ENCODE data around the gene ZNF501.

The ZNF501 gene

DNA sequence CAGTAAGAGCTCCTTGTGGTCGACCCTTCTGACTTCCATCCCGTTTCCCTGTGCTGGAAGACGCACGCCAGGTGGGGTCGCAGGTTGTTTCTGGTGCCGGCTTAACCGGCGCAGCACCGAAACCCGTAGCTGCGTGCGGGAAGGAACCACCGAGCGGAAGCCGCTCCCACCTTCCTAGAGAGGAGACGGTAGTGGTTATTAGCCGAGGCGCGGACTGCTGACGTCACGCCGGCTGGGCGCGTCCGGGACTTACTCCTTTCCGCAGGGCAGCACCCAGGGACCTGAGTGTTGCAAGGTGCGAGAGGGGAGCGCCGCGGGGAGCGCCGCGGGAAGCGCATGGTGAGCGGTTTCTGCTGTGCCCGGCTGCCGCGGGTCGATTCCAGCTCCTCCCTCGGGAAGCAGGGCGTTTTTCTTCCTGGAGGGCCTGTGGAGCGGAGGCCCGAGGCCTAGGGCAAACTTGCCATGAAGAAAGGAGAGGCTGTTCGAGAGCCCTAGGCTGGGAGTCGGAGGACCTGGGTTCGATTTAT is at the start of gene ZNF501:
Gene ZNF501, plus strand, starts transcription at position 252 of the 527 bp plus-strand sequence. CDS start 4,787 bp downstream, outside the sequence.
- DNase-seq (ENCODE audit: low read depth) = peak; percentile 88

- peak; percentile 16 for DNase-seq (ENCODE audit: low read depth)
Observed at GRCh38 chr3:44680921-44681455, 48.4 kb upstream of the ZNF501 start.

DNA sequence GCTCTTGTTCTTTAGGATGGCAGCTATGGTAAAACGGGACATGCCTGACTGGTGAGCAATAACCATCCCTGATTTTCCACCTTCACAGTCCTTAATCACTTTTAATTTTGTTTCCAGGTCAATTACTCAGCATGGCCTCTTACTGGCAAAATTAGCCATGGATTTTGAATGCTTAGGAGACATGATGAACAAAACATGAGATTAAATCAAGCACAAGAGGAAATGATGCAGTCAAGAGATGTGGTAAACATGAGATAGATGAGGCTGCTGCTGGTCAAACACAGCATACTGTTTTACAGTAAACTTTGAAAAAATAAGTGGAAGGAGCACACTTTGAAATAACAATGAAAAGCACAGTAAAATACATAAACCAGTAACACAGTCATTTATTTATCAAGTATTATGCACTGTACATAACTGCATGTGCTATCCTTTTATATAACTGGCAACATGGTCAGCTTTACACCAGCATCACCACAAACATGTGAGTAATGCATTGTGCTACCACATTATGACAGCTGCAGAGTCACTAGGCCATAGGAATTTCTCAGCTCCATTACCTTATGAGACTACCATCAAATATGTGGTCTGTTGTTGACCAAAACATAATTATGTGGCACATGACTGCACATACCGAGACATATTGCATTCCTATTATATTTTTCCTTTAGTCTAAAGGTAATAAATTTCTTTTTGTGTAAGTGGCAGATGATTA is 47.1 kb upstream of the ZNF501 start:
- peak; percentile 82 for DNase-seq (ENCODE audit: low read depth)

- peak; percentile 41 for DNase-seq (ENCODE audit: low read depth)
Observed at GRCh38 chr3:44685128-44685800, 44.2 kb upstream of the ZNF501 start.

GRCh38 chr3:44687898-44688297 is 41.5 kb upstream of the ZNF501 start:
- DNase-seq (ENCODE audit: low read depth) = no peak

GRCh38 chr3:44712455-44713075 is 16.9 kb upstream of the ZNF501 start, which contains the start of gene ZNF502:
Gene ZNF502 (plus strand): TSS chr3:44712660. CDS start chr3:44720262, 7,602 bp downstream.
- DNase-seq (ENCODE audit: low read depth) = peak; percentile 82

DNA sequence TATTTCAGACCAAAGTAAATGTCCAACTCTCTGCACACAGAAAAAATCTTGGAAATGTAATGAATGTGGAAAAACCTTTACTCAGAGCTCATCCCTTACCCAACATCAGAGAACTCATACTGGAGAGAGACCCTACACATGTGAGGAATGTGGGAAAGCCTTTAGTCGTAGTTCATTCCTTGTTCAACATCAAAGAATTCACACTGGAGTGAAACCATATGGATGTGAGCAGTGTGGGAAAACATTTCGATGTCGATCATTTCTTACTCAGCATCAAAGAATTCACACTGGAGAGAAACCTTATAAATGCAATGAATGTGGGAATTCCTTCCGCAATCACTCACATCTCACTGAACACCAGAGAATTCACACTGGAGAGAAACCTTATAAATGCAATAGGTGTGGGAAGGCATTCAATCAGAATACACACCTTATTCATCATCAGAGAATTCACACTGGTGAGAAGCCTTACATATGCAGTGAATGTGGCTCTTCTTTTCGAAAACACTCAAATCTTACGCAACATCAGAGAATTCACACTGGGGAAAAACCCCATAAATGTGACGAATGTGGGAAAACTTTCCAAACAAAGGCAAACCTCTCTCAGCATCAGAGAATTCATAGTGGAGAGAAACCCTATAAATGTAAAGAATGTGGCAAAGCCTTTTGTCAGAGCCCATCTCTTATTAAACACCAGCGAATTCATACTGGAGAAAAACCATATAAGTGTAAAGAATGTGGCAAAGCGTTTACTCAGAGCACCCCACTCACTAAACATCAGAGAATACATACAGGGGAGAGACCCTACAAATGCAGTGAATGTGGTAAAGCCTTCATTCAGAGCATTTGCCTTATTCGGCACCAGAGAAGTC is 8.0 kb upstream of the ZNF501 start:
- peak; percentile 20 for DNase-seq (ENCODE audit: low read depth)

DNA sequence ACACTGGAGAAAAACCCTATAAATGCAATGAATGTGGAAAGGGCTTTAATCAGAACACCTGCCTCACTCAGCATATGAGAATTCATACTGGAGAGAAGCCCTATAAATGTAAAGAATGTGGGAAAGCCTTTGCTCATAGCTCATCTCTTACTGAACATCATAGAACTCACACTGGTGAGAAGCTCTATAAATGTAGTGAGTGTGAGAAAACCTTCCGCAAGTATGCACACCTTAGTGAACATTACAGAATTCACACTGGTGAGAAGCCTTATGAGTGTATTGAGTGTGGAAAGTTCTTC is 7.4 kb upstream of the ZNF501 start:
- peak; percentile 1 for DNase-seq (ENCODE audit: low read depth)

GRCh38 chr3:44734646-44735168 is 5.3 kb downstream of the ZNF501 start:
- DNase-seq (ENCODE audit: low read depth) = no peak

DNA sequence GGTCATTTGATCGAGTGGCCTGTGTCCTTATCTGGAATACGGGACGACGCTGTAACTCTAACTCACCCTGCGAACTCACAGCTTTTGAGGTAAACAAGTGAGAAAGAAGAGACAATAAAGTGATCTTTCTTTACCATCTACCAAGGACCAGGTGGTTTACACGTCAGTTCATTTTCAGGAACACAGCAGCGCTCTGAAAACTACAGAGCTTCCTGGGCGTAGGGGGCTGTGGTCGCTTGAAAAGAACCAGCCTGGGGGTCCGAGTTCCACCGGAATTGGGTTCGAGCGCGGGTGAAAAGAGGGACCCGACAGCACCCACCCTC is 31.6 kb downstream of the ZNF501 start:
- DNase-seq (ENCODE audit: low read depth) = peak; percentile 9

GRCh38 chr3:44761424-44762169 is 32.2 kb downstream of the ZNF501 start, which contains the start of the genes KIAA1143 and KIF15:
Gene KIAA1143 (minus strand): TSS chr3:44761619. CDS start chr3:44761602, 17 bp downstream.
Gene KIF15 (plus strand): TSS chr3:44761794. CDS start chr3:44761866, 72 bp downstream.
- peak; percentile 96 for DNase-seq (ENCODE audit: low read depth)

GRCh38 chr3:44762170-44762677 is 32.8 kb downstream of the ZNF501 start:
- peak; percentile 36 for DNase-seq (ENCODE audit: low read depth)

DNA sequence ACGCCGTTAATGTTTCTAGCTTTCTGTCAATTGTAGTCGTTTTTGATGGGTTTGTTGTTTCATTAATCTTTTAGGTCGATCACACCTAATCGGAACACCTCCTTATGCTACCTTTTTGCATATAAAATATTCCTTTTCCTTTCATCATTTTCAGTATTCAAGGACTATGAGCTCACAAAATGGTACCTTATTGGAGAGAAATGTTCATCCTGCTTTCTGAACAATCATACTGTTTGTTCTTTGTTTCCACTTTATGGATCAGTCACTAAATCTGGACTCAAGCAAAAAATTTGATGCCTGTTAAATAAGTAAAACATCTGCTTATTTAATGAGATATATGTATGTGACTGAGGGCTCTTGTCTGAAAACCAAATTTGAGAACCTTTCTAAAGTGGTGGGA is 33.3 kb downstream of the ZNF501 start:
- DNase-seq (ENCODE audit: low read depth) = peak; percentile 1

DNA sequence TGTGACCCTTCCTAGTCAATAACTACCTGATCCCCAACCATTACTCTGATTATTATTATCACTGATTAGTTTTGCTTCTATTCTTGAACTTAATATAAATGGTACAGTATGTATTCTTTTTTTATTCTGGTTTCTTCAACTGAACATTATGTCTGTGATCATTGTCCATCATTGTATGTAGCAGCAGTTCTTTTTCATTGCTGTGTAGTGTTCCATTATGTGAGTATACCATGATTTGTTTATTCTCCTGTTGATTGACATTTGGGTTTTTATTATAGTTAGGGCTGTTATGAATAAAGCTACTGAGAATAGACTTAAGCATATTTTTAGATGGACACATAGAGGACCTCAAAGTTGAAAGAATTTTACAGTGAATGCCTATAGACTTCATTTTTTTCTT is 34.8 kb downstream of the ZNF501 start:
- DNase-seq (ENCODE audit: low read depth) = no peak

DNA sequence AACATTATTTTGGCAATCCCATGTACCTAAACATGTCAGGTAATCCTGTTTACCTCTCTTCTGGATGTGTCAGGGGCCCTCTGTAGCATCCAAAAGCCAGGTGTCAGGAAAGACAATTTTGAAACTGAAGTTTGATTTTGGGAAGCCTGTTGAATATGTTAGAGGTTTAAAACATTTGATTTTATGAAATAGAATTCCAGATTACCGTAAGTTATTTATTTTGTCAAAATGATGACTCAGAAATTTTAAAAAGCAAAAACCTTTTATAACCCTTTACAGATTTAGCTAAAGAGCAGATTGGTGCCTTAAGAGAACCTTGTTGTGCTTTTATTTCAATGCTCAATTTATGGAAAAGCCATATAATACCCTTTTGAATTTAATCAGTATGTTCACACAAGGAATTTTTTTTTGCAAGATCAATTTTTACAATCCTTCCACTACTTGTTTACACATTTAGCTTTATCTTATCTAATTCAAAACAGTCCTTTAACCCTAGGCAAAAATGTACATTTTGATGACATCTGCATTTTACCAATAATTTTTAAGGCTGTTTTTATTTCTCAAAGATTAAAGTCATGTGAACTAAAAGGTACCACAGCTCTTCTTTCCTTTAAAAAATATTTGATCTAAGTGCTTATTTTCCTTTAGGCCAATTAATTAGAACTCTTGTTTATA is 42.1 kb downstream of the ZNF501 start:
- no peak for DNase-seq (ENCODE audit: low read depth)

DNA sequence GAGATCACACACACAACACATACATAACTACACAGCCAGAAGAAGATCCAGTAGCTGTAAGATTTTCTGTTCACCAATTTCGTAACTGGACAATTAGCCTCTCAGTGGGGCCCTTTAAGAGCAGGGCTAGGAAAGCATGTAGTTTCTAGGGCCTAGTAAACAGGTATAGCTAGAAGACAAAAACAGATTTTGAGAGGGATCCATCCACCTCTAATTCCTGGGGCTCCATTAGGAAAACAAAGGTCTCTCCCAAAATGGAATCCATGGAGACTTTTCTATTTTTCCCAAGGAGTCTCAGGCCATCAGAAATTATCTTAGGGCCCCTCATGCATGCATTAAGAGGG is 42.6 kb downstream of the ZNF501 start:
- no peak for DNase-seq (ENCODE audit: low read depth)

DNA sequence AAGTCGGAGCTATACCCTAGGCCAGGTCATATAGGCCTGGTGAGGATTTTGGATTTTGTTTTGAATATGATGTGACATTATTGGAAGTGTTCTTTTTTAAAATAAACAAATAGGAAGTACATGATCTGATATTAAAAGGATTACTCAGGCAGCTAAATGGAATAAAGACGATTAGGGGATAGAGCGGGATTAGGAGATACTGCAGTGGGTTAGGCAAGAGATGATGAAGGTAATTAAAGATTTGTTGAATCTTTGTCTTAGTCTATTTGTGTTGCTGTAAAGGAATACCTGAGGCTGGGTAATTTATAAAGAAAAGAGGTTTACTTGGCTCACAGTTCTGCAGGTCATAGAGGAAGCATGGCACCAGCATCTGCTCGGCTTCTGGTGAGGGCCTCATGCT is 53.5 kb downstream of the ZNF501 start:
- DNase-seq (ENCODE audit: low read depth) = no peak

Measured in ELR (cell line).